IPS-18c (cell line): ENCODE measurements around the gene P3R3URF.

Experiments used
- H3K4me3 ChIP-seq: 2 replicates; pipeline ENCODE4 v1.7.0; 2013; ENCODE audit warnings: low read depth, mild to moderate bottlenecking, low read length, moderate library complexity; ENCODE audit not compliant: insufficient read depth
- H3K9me3 ChIP-seq: one replicate; pipeline ENCODE4 v1.6.1; 2013; ENCODE audit warnings: mild to moderate bottlenecking, low read length, moderate library complexity; ENCODE audit not compliant: control insufficient read depth, insufficient read depth

The P3R3URF gene

DNA sequence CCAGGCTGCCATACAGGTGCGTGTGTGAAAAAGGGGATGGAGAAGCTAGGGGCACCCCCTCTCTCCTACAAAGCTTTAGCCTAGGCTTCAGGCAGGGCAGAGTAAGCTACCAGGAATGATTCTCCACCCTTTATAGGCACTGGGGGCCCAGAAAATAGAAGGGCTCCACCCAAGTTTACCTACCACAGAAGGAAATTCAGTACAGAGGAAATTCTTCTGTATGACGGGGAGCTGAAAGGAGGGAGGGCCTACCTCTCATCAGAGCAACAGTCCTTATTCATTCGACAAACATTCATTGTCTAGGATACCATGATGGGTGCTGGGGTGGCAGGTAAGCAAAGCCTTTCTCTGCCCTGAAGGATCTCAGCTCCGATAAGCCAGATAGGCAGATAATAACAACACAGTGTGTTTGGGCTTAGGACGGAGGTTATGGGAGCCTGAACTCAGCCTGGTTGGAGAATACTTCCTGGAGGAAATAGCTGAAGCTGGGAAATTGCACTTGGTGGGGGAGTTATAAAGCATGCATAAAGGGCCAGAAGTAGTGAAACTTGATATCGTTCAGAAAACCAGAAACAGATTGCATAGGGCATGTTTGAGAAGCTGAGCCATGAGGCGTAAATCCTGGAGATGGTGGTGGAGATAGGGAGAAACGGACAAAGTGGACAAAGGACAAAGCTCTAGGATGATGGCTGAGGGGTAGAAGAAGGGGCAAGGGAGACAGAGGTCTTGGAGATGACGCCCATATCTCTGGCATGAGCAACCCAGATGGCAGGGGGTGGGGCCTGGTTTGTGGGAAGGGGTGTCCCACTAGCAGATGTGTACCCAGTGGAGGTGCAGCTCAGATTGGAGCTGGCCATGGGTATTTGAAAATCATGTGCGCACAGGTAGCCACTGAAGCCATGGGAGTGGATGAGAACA lies 5.3 kb upstream of the P3R3URF start:
- no peak overlapping the region for H3K4me3 ChIP-seq
- no peaks in the 10 kb centered on the region for H3K9me3 ChIP-seq

DNA sequence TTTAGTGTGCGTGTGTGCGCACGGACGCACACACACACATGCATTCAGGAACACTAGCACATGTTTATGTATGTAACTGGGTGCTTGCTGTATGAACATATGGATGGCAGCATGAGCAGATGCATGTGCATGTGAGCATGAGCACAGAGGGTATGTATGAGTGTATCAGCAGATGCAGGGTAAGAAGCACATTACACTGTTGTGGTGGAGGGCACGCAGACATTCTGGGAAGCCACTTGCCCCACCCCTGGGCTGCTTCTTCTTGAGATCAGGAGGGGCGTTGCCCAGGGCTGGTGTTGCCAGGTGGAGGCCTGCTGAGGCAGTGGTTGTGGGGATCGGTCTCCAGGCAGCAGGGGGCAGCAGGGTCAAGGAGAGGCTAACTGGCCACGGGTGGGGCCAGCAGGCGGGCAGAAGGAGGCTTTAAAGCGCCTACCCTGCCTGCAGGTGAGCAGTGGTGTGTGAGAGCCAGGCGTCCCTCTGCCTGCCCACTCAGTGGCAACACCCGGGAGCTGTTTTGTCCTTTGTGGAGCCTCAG lies 3.9 kb upstream of the P3R3URF start:
- H3K9me3 ChIP-seq: no peaks in the 10 kb centered on the region
- no peak overlapping the region for H3K4me3 ChIP-seq

DNA sequence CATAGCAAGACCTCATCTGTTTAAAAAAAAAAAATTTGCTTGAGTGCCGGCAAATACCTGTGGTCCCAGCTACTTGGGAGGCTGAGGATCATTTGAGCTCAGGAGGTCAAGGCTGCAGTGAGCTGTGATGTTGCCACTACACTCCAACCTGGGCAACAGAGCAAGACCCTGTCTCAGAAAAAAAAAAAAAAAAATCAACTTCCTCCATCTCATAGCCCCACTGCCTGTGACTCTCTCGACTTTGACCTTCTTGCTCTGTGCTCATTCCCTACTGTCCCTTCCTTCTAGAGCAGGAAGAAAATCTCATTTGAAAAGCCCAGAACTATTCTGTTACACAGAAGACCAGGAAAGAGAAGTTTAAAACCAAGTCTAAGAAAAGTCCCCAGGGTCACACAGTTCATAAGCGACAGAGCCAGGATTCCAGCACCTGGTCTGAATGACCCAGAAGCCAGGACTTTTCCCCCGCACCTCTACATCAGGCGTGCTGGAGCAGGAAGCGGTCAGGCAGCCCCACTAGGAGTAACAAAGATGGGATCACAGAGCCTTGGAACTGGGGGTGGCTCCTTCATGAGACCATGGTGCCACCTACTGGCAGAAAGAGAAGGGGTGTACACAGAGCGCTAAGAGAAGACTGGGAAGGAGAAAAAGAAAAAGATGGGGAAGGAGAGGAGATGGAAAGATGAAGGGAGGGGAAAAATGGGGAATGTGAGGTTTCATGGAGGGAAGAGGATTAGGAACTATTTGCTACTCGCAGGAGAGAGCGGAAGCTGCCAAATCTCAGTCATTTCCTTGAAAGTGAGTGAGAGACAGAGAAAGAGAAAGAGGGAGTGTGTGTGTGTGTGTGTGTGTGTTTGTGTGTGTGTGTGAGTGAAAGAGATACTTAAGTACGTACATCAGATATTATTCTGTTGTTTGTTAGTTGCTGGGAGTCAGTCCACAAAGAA lies 3.1 kb upstream of the P3R3URF start:
- no peak overlapping the region for H3K4me3 ChIP-seq

DNA sequence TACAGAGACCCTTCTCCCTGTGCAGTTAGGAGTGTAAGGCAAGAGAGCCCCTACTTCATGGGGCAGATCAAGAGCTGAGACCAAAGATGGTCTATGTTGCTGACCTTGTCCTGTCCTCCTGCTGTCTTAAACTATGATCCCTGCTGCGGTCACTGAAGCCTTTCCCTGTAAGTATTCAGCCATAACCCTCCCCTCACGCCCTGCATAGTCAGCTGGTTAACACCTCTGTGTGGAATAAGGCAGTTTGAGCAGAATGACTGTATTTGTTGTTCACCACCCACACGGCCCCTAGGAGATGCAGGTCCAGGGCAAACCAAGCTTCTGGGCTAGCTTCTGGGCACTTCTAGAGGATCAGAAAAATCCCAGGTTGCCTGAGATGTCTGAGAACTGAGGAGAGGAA lies 1.0 kb downstream of the P3R3URF start:
- no peaks in the 10 kb centered on the region for H3K9me3 ChIP-seq
- H3K4me3 ChIP-seq: no peak overlapping the region

More for the DNA sequence above, 3.1 kb upstream of the P3R3URF start:
- no peaks in the 10 kb centered on the region for H3K9me3 ChIP-seq

DNA sequence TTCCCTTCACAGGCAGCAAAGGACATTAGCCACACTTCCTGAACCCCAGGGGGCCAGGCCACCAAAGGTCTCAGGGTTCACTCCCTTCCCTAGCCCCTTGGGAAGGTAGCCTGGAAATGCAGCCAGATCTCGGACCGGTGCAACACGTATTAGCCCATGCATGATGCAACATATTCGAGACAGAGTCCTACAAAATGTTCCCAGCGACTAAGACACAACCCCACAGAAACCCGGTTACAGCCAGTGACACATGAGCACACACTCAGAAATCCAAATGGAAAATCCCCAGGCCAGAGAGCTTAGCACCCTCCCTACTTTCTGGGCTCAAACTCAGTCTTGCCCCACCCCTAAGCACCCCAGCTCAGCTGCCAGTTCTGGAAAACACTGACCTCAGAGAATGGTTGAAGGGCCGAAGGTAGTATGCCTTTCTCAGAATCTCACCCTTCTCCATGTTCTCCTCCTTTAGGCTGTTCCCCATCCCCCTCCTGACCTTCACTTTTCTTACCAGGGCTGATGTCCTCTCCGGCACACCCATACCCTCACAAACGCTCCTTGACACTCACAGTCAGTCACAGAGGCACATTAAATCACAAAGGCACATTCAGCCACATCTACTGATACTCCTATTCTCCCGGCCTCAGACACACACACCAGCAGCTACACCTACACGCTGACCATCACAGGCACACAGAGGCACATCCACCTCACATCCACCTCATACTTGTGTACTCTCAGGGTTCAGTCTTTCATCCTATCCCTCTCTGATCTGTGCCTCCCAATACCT lies 1.6 kb downstream of the P3R3URF start, which contains the start of gene TSPAN1:
TSS of gene TSPAN1 (plus strand) at position 640 of the 784 bp plus-strand sequence. CDS start 6,021 bp downstream, outside the sequence.
- no peaks in the 10 kb centered on the region for H3K9me3 ChIP-seq
- no peak within 1 kb of the TSS for H3K4me3 ChIP-seq

DNA sequence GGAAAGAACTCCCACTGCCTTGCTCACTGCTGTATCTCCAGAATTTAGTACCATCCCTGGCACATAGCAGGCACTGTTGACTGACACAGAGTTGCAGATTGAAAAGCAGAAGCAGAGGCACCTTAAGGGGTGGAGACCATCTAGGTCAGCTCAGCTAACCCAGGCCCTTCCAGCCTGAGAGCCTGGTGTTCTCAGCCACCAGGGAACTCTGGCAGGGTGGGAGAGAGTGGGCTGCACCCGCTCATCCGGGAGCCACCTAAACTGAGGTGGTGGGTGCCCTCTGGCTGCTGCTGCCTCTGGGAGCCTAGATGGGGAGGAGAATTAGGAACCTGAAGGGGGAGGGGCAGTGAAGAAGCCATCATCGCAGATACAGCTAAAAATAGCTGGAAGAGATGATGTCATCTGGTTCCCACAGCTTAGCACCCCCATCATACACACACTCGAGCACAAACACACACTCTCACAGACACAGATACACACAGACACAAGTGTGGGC lies 2.9 kb downstream of the P3R3URF start:
- Histone ChIP-seq H3K9me3 (no peaks in the 10 kb centered on the region), H3K4me3 (no peak overlapping the region)

DNA sequence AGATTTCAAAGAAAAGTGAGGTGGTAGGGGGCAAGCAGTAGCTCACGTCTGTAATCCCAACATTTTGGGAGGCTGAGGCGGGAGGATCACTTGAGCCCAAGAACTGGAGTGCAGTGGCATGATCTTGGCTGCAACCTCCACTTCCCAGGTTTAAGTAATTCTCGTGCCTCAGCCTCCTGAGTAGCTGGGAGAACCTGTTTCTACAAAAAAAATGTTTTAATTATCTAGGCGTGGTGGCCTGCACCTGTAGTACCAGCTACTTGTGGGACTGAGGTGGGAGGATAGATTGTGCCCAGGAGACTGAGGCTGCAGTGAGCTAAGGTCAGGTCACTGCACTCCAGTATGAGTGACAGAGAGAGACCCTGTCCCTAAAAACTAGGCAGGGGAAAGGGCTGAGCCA lies 4.0 kb downstream of the P3R3URF start:
- H3K4me3 ChIP-seq: no peak overlapping the region

DNA sequence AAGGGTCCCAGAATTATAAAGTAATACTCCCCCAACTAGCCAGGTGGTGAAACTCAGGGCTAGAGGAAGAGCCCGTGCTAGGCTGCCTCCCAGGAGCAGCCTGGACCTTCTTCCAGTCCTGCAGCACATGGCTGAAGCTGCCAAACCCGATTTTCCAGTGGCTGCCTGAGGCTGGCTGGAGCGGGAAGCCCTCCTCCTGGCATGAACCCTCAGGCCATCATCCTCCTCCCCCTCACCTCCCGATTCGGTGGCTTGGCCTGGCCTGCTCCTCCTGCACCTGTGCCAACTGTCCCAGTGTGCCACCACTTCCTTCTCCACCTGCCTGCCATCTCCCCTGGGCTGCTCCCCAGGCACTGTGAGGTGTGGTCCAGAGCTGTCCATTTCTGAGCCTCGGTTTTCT lies 4.4 kb downstream of the P3R3URF start:
- H3K4me3 ChIP-seq: no peak overlapping the region
- H3K9me3 ChIP-seq: no peaks in the 10 kb centered on the region

More for the DNA sequence above, 4.0 kb downstream of the P3R3URF start:
- no peaks in the 10 kb centered on the region for H3K9me3 ChIP-seq

DNA sequence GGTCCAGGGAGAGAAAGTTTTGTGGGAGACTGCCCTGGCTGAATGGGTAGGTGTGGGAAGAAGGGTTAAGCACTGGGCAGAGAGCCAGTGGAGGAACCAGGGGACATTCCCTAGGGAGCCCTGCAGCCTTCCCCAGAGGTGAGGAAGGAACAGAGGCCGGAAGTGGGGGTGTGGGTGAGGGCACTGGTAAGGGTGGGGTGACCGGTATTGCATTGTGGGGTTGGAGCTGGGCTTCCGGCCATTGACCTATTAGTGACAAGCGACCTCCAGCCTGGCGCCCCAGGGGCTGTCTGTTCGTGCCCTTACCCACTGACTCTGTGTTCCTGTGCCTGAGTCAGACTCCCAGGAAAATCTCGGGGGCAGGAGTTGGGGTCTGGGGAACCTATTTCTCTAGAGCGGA lies 4.9 kb downstream of the P3R3URF start:
- Histone ChIP-seq H3K9me3 (no peaks in the 10 kb centered on the region), H3K4me3 (no peak overlapping the region)

DNA sequence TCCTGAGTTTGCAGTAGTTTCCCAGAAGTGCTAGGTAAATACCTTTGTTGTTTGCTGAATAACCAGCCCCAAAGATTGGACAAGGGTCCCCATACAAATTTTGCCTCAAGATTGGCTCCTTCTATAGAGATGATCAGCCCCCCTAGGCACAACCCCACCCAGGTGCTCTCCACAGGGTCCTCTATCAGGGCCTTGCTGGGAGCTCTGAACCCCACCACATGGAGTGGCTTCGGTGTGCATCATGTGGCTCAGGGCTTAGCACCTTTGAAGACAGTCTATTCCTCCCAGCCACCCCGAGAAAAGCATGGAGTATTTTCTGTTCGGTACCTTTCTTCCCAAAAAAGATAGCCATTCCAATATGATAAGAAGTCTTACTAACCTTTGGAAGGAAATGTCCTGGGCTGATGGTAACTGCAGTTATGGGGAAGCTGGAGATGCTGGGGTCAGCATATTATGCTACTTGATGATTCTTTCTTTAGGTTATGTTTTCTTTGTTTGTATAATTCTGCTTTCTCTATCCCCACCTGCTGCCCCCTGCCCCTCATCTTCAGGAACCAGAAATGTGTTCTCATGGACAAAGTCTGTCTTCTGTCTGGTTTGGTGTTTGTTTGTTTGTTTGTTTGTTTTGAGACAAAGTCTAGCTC lies 6.4 kb downstream of the P3R3URF start:
- H3K4me3 ChIP-seq: no peak overlapping the region
- no peaks in the 10 kb centered on the region for H3K9me3 ChIP-seq

DNA sequence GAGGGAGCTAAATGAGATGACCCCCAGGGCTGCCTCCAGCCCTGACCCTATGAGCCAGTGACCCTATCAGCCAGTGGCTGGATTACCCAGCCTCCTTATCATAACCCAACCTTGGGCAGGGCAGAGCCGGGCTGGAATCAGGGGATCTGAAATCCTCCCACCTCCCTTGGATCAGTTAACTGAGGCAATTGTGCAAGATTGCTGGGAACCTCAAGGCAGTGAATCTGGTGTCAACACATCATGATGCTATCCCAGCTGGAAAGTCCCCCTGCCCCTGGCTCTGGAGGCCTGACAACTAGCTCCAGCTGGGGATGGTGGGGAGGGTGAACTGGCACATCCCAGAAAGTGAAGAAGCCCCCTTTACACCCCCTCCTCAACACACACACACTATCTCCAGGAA lies 7.8 kb downstream of the P3R3URF start:
- Histone ChIP-seq H3K4me3 (no peak overlapping the region), H3K9me3 (no peaks in the 10 kb centered on the region)

DNA sequence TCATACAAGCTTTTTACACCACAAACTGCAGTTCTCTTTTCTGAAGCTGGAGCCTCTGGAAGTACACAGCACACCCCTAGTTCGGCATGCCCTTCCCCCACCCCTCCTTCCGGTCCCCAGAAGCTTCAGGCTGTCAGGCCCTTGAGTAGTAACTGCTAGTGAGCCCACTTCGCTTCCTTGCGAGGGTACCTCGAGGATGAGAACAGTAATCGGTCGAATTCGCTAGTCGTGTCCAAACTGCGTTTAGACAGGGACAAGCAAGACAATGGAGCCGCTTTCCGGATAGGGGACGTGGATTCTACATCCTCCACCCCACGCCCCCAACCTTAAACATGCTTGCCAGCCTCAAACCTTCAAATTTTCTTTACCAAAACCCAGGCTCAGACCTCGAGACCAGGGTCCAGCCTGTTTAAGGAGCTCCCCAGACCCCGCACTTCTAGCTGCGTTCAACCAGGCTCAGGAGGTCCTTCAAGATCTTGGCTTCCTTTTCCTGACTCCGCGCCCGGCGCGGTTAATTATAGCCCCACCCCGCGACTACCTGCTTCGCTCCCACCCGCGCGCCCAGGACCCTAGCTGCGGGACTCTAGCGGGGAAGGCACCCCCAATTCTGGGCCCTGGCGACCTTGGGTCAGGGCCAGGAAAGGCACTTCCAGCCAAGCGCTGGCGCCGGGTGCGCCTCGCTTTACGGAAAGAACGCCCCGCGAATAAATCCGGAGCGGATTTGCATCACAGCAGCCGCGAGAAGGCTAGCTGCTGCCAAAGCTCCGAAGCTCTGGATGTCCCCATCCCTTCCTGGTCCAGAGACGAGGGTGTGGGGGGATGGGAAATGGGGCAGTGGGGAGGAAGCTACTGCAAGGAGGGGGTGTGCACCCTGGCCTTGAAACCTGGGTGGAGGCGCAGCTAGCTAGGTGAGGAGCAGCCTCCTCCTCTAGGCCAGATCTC lies 9.5 kb downstream of the P3R3URF start:
- H3K9me3 ChIP-seq: no peaks in the 10 kb centered on the region
- peak overlapping the region; percentile 16; the same call in 1 of the 2 replicates for H3K4me3 ChIP-seq

DNA sequence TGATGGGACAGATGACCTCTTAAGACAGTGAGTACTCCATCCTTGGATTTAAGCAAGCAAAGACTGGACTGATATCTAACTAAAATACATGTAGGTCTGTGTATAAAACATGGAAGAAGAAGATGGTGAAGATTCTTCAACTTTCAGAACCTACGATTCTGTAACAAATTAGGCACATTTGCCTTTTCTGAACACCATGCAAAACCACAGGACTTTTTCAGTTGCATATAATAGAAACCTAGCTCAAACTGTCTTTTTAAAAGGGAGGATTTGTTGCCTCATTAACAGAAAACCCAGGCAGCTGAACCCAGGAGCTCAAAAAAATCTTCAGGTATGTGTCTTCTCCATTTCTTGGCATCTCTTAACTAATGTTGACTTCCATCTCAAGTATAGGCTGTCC lies 16.1 kb downstream of the P3R3URF start:
- Histone ChIP-seq H3K9me3 (no peaks in the 10 kb centered on the region), H3K4me3 (no peak overlapping the region)

DNA sequence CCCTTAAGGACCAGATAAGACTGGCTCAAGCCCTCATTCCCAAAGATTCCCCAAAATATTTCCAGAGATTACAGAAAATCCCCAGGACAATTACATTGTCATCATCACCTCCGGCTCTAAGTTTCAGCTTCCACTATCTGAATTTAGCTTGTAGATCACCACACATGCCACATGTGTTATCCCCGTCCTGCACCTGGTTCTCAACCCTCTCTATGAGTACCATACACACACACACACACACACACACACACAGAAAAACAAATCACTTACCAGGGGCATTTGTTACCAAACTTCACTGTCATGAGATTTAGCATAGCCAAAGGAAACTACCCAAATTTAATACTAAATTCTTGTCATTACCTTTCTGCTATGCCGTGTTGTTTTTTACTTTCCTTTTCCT lies 16.8 kb downstream of the P3R3URF start:
- no peak overlapping the region for H3K4me3 ChIP-seq
- no peaks in the 10 kb centered on the region for H3K9me3 ChIP-seq
